Erythroblast (primary cell): ENCODE data around the gene HSF2BP.
"Not testable (repeated sequence)": the region's sequence is repeated elsewhere in the genome, so short reads cannot be mapped to it uniquely, and the experiment has no call there.

Experiments
- GATA1 ChIP-seq: IDR thresholded peaks from 2 replicates; pipeline ENCODE4 v1.6.1; 2011; ENCODE audit warnings: low read depth, mild to moderate bottlenecking, control low read depth, low read length, moderate library complexity
- POLR2A ChIP-seq: IDR thresholded peaks from 2 replicates; pipeline ENCODE4 v1.6.1; 2011; ENCODE audit warnings: mild to moderate bottlenecking, low read length

DNA sequence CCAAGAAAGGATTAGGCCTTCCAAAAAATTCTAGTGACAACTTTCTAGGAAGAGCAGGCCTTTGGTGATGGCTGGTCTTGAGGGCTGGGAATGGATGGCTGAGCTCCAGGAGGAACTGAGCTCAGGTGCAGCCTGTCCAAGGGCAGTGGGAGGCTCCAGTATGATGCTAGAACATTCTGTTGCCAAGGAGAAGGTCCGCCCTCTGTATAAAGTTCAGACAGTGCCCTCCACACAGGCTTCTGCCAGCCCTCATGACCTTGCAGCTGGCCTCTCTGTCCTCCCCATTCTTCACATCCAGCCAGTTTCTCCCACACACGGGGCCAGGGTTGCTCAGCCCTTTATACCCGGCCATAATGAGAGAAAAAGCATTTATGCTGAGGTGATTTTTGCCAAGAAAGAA lies 146.3 kb downstream of the HSF2BP start:
- not testable (repeated sequence) for TF ChIP-seq POLR2A, GATA1
